Limb (tissue), 2 donors: ENCODE measurements around the gene ADCY2.

ENCODE experiments used
- DNase-seq, 2 donors: peaks; one replicate each; pipeline ENCODE4 v3.0.0-alpha.2; 2016; ENCODE audit errors: extremely low spot score in 2 of 2

The ADCY2 gene

GRCh38 chr5:7503564-7503963 lies 107.6 kb downstream of the ADCY2 start:
- no peak for DNase-seq

DNA sequence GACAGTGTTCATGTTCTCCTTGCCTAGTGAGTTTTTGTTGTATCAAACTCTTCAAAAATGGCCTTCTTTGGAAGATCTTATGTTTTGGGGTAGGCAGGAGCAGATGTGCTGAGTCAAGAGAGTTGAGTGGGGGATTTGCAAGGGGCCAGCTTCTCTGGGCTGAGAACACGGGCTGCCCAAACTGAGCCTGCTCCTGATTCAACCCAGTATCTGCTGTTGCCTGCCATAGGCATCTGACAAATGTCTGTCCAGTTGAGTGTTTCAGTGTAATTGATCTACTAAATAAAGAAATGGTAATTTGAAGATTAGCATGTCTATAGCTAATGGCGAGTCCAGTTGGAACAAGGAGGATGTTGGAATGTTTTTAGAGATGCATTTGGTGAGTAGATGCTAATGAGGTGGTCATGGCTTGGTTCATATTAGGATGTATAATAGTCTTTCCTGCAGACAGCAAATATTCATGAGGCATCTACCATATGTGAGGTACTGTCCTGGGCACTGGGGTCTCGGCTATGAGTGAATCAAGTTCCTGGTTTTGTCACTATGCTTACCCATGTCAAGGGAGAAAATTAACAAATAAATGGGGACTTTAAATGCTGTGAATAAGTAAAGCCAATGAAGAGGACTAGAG lies 119.5 kb downstream of the ADCY2 start:
- no peak for DNase-seq

GRCh38 chr5:7516253-7516652 lies 120.3 kb downstream of the ADCY2 start:
- no peak for DNase-seq

GRCh38 chr5:7517006-7517405 lies 121.1 kb downstream of the ADCY2 start:
- DNase-seq: no peak

- no peak for DNase-seq
These were observed 123.1 kb downstream of the ADCY2 start for GRCh38 chr5:7518947-7519560.

- no peak for DNase-seq
These were observed 123.6 kb downstream of the ADCY2 start for GRCh38 chr5:7519564-7519963.

DNA sequence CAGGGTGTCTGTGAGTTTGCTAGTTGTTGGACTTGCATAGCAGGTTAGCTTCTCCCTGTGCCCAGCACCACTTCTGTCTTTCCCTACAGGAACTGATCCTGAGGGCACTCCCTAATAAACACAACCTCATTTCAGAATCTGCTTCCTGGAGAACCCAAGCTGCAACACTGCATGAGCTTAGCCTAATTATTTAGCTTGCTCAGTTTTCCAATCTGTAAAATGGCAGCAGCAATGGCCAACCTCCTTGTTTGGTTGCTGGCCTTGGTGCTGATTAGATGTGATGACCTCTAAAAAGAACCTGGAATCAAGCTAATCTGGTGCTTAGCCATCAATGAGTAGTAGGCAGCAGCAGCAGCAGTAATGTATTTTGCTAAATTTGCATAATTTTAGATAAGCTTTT lies 133.9 kb downstream of the ADCY2 start:
- DNase-seq: no peak

GRCh38 chr5:7533941-7534340 lies 138.0 kb downstream of the ADCY2 start:
- no peak for DNase-seq

- DNase-seq: no peak
These were observed 138.6 kb downstream of the ADCY2 start for GRCh38 chr5:7534505-7534904.

DNA sequence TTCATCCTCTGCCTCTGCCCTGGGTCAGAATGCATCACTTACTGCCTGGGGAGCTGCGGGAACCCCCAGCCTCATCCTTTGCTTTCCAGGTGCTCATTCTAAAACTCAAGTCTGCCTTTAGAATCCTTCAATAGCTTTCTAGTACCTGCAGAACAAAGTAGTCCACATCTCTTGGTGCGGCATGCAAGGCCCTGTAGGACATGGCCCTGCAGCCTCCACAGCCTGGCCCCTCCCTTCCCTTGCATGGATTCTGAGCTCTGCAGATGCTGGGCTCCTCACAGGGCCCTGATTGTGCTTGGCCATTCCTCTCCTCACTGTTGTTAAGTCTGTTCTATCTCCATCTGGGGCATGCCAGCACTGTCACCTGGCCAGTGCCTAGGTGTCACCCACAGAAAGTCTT lies 141.6 kb downstream of the ADCY2 start:
- DNase-seq: no peak

GRCh38 chr5:7539571-7539970 lies 143.6 kb downstream of the ADCY2 start:
- DNase-seq: no peak

GRCh38 chr5:7540736-7541485 lies 145.0 kb downstream of the ADCY2 start:
- no peak for DNase-seq

DNA sequence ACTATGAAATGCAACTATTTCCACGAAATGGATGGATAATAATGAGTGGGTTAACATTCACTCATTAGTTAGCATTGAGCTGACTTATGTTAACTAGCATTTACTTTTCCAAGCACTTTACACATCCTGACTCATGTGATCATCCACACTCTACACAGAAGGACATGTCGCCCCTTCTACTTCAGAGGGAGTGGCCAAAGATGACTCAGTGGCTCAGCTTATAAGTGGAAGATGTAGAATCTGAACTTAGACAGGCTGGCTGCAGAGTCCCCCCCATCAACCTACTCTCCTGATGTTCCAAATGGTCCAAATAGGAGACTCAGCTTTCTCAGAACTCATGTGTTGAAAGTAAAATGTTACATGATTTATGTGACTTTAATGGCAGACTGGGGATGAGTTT lies 146.0 kb downstream of the ADCY2 start:
- DNase-seq: no peak

DNA sequence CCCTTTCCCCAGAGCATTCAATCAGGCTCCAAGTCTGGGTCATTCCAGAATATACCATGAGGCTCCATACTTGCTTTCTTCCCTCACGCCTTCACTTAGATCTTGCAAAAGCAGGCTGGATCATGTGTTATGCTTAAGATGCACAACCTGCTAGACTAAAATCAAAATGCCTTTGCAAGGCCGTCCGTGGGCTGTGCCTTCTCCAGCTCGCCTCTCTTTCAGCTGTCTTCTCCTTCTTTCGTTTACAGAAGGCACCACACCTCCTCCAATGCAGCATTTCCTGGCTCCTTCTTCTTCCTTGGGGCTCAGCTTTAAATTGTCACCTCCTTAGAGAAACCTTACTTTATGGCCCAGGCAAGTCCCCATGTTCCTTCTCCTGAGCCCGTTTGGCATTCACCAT lies 150.6 kb downstream of the ADCY2 start:
- DNase-seq: no peak

DNA sequence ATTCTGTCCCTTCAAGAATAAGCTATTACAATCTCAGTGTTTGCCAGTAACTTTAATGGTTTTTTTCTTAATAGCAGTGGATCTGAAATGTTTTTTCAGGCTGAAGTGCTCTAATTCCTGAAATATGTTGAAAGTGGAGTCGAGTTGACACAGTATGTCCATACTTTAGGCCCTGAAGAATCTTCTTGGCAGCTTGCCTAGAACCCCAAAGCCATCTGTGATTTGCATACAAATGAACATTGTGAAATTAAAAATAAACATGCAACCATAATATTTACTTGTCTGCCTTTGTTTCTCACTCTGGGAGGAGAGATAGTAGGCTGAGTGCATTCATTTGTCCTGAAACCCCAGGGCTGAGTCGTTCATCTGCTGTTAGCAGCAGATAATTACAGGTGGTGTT lies 152.7 kb downstream of the ADCY2 start:
- no peak for DNase-seq

GRCh38 chr5:7565559-7565958 lies 169.6 kb downstream of the ADCY2 start:
- DNase-seq: no peak

DNA sequence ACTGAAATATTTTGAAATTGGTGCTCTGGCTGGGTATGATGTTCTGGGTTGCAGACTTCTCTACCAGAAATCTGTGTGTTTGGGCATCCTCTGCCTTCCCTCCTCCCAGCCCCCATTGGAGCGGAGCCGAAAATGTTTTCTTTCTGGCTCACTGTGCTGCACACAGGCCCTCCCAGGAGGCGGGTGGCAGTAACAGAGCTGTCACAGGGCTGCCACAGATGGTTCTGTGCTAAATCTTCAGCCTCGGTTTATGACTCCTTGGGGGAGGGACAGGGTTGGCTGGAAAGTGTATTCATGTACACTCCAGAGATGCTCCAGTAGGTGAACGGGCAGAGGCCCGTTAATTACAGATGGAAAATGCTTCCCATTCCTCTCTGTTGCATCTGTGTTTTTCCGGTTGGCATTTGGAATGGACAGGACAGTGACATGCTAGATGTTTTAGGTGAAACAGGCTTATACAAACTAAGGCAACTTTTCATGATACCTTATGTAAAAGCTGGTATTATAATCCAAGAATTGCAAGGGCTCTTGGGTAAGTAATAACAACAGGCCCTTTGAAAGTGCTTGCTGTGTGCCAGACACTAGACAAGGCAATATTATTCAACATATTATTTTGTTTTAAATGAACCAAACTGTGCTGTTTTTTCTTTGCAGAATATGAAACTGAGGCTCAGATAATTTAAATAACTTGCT lies 180.2 kb downstream of the ADCY2 start:
- DNase-seq: peak; percentile 12 to 60

- DNase-seq: no peak
These were observed 181.4 kb downstream of the ADCY2 start for GRCh38 chr5:7577381-7577780.

DNA sequence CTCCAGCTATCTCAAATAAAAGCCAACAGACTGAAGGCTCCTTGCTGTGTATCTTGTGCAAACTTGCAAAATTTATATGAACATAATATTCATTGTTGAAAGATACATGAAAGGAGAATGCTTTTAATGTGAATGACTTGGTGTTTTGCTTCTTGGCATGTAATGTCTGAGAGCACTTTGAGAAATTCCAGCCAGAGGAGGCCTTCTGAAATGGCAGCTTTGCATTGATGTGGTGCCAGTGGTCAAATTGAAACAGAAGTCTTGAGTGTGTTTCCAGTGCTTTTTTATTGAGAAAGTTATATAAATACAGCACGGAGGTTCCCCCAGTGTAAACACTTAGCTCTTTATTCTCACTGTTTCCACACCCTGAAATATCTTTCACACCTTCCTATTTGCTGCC lies 182.1 kb downstream of the ADCY2 start:
- peak in 1 of 2 donors; percentile 20 for DNase-seq

DNA sequence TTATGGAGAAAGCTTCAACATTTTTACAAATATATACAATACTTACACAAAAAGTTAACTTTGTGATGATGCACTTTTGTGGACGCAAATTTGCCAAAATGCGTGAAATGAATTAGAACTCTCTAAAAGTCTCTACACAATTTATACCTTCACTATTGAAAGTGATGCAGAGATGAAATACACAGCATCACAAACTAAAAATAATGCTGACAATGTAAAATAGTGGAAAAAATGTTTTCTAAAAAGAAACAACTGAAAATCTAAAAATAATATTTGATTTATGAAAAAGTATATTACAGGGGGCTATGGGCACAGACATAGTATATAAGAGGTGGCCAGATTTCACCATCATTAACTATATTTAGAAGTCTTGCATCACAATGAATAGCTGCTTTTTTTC lies 188.8 kb downstream of the ADCY2 start:
- no peak for DNase-seq

DNA sequence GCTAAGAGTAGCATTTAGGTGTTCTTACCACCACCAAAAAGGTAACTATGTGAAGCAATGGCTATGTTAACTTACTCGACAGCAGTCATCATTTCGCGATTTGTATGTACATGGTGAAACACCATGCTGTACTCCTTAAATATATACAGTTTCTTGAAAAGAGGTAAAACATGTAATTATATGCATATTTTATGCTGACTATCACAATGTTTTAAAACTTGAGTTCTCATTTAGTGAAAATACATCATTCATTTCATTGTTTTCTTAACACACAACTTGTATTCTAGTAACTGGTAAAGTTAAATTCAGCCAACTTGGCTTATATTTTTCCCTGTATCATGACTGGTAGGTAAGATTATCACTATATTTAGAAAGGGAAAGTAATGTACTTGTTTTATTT lies 189.9 kb downstream of the ADCY2 start:
- no peak for DNase-seq

DNA sequence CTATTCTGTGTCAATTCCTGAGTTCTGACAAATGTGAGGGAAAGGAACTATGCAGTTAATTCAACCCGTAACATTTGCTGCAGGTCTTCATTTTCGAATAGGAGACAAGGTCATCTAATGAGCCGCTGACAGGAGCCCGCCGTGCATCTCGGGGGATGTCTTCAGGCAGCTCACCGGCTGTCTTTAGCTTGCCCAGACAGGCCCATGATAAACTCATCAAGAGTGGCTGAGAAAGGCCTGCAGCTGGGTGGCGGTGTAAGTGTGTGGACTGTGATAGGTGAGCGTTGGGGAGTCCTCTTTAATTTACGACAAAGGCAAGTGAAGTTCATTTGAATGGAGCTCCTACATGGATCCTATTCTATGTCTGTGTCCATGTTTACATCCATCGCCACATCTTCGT lies 190.5 kb downstream of the ADCY2 start:
- DNase-seq: no peak
